CD4-positive, alpha-beta T cell treated with Interleukin-6 for 4 hours (primary cell): ENCODE results near the gene PADI3.

Experiments
- DNase-seq: peaks from one replicate; pipeline ENCODE4 v3.0.0-alpha.2; 2020; ENCODE audit warnings: mixed read lengths

Gene PADI3

DNA sequence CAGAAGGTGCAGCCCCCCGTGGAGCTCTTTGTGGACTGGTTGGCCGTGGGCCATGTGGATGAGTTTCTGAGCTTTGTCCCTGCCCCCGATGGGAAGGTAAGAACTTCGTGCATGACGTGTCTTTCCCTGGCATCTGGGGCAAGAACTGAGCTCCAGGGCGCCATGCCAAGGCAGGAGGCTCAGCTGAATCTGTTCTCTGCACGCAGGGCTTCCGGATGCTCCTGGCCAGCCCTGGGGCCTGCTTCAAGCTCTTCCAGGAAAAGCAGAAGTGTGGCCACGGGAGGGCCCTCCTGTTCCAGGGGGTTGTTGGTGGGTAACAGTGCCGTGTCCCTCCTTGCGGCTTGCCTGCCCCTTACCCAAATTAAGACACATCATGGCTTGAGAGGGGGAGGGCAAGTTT lies 27.7 kb downstream of the PADI3 start:
- no peak for DNase-seq

DNA sequence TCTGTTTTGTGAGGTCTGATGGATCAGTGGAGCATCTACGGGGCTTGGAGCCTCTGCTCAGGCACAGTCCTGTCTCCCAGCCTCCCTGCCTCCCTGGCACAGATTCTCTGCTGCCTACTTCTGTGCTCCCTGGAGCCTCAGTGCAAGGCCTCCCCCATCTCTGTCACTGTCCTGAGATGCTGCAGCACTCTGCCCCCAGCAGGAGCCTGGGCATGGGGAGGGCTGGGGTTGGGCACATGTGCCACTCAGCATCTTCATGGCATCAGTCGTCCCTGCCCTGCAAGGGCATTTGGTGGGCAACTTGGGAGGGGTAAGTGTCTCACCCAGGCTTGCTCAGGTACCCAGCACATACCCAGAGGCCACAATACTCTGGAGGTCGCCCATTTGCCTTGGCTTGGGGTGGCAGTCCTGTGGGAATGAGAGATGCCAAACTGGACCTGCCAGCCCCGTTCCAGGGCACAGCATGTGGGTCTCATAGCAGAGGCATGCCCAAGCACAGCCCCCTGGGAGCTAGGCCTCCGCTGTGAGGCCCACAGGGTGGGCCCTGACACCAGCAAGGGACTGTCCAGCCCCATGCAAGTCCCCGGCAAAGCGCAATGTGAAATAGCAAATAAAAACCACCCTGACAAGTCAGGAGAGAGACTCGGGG lies 28.7 kb downstream of the PADI3 start:
- no peak for DNase-seq

DNA sequence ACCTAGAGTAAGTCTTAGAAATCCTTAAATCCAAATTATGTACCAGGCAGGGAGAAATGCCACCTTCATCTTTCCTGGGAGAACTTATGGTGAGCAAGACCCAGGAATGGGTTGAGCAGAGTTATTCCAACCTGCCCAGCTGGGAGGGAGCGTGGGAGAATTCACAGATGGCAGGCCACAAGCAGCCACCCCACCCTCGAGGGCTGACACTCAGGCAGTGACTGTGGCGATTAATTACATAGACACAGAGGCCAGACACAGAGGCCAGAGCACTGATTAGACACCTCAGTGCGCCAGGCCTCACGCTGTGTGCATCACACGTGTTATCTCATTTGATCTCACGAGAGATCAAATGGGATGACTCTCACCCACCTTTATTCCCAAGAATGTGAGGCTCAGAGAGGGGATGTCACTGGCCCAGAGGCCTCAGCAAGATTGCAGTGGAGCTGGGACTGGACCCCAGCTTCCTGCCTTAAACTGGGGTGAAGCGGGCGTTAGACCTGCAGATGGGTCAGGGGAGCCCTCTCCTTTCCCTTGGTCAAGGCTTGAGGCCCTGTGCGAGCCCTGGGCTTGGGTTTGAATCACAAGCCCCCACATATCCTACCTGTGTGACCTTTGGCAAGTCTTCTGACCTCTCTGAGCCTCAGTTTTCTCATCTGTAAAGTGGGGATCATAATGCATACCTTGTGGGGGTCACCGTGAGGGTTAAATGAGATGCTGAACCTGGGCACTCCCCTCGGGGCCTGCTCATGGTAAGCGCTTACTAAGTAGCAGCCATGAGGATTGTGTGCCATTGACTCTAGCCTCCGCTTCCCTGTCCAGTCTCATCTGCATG lies 30.3 kb downstream of the PADI3 start:
- DNase-seq = no peak

DNA sequence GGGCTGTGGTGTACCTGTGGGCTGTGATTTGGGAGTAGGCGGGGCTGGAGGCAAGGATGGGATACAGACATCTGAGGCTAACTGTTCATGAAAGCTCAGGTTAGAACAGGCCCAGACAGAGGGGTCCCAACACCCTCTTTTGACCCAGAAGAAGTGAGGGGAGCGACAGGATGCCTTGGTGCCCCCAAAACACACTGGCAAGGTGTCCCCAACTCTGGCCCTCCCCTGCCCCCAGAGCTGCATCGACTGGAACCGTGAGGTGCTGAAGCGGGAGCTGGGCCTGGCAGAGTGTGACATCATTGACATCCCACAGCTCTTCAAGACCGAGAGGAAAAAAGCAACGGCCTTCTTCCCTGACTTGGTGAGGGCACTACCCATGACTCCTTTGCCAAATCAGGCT lies 31.5 kb downstream of the PADI3 start:
- no peak for DNase-seq

DNA sequence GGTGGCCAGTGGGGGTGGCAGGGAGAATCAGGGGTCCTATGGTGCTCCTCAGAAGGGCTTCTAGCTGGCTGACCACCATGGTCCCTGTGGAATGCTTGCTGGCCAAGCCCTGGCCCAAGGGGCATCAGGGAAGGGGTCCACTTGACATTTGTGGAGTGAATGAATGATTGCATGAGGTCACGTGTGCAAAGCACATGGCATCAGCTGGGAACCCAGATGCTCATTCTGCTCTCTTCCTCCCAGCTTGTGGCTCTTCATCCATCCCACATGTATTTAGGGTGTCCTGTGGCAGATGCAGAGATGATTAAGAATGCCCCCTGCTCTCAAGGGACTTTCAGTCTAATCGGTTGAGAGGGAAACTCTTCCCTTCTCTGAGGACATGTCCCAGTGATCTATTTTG lies 32.0 kb downstream of the PADI3 start:
- DNase-seq = no peak

DNA sequence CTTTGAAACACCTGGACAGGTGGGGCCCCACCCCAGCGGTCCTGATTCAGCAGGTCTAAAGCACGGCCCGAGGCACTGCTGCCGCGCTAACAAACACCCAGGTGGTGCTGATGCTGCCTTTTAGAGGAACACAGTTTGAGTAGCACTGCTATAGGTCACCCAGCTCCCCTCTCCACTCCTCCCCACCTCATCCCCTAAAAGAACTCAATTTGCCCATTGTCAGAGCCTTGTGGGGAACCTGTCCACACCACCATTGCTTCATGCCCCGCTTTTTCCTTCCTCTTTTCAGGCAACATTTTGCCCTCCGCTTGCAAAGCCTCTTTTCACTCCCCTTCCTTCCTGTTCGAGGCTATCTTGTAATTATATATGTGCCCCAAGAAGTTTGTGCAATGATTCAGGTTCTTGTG lies 32.9 kb downstream of the PADI3 start:
- no peak for DNase-seq

DNA sequence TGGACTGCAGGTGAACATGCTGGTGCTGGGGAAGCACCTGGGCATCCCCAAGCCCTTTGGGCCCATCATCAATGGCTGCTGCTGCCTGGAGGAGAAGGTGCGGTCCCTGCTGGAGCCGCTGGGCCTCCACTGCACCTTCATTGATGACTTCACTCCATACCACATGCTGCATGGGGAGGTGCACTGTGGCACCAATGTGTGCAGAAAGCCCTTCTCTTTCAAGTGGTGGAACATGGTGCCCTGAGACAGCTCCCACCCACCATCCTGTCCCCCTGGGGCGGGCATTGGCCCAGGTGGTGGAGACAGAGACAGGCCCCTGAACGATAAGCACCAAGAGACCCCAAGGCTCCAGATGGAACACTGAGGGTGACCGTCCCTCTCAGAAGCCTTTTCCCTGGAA lies 33.9 kb downstream of the PADI3 start:
- no peak for DNase-seq

DNA sequence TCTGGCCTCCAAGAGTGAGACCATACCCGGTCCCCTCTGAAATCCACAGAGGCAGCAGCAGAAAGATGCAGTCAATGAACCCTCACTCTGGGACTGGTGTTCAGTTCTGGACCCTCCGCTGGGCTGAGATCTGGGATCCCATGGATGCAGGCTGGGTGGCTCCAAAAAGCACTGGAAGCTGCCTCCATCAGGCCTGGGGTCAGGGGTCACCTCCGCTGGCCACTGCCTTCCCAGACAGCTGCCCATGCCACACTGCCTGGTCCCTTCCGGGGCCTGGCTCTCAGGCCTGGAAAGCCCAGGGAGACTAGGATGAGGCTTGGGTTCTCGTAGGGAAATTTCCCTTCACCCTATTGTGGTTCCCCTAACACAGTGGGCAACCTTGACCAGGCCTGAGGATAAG lies 37.7 kb downstream of the PADI3 start:
- DNase-seq = no peak

DNA sequence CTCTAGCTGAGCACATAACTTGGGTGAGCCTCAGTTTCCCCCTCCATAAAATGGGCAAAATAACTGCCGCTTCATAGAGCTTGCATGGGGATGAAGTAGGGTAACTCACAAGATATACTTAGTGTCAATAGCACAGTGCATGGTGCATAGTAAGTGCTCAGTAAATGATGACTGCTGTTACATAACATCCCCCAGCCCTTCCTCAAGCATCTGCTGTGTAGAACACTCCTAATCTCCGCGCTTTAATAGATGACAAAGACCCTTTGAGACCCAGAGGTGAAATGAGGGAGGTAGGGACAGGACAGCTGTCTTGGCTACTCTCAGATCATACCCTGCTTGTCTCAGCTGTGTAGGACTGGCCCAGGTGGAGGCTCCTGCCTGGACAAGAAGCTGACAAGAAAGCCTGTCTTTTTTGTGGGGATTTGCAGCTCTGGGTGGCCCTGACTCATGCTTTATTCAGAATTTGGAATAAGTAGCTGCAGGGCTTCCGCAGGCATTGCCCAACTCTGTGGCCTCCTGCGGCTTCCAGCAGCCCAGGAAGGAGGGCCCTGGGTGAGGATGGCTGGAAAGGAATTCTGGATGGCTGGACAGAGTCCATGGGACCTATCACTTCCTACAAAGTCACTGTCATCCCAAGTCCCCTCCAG lies 38.4 kb downstream of the PADI3 start:
- DNase-seq = no peak

DNA sequence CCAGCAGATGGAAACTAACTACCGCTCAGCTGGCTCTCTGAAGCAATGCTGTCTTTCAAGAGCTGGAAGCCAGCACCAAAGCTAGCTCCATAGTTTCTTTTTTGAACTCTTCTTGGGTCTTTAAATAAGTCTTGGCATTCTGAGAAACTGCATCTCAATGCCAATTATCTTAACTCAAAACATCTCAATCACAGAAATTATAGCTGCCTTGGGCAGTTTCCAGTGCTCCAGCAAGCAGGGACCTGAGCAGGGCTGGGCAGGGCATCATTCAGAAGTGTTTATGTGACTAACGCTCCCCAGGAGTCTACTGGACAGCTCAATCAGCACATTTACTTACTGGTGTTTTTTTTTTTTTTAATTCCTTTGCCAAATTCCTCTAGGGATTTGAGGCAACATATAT lies 40.8 kb downstream of the PADI3 start:
- DNase-seq = no peak

DNA sequence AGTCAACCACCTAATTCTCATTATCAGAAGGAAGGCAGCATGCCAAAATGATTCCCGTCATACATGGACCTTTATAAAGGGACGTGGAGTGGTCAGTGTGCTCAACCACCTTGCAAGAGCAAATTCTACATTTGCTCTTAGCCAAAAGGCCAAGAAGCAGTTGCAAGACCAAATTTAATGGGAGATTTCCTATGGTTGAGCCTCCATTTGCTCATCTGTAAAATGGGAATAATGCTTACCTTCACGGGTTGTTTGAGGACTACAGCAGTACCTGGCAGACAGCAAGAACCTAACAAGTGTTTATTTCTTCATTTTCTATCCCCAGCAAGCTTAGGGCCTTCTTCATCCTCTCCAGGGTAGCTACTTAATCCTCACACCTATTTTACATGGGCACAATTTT lies 41.7 kb downstream of the PADI3 start:
- DNase-seq = no peak

DNA sequence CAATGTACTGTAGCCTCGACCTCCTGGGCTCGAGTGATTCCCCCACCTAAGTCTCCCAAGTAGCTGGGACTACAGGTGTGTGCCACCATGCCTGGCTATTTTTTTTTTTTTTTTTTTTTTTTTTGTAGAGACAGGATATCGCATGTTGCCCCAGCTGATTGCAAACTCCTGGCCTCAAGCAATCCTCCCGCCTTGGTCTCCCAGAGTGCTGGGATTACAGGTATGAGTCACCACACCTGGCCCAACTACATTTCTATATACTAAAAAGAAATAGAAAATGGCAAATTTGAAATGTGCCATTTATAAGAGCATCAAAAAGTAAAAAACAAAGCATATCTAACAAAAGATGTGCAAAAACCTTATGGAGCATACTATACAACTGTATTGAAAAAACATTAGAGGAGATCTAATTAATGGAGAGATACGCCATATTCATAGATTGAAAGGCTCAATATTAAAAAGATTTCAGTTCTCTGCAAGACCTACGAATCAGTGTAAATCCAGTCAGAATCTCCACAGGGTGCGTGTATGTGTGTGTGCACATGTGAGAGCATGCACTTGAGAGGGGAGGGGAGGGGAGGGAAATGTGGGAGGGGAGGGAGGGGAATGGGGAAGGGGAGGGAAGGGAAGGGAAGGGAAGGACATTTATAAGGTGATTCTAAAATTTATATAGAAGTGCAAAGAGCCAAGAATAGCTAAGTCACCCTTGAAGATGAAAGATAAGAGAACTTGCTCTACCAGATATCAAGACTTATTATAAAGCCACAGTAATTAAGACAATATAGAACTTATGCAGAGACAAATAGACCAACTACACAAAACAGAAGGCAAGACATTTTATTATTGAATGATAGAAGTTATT lies 43.6 kb downstream of the PADI3 start:
- DNase-seq = no peak

DNA sequence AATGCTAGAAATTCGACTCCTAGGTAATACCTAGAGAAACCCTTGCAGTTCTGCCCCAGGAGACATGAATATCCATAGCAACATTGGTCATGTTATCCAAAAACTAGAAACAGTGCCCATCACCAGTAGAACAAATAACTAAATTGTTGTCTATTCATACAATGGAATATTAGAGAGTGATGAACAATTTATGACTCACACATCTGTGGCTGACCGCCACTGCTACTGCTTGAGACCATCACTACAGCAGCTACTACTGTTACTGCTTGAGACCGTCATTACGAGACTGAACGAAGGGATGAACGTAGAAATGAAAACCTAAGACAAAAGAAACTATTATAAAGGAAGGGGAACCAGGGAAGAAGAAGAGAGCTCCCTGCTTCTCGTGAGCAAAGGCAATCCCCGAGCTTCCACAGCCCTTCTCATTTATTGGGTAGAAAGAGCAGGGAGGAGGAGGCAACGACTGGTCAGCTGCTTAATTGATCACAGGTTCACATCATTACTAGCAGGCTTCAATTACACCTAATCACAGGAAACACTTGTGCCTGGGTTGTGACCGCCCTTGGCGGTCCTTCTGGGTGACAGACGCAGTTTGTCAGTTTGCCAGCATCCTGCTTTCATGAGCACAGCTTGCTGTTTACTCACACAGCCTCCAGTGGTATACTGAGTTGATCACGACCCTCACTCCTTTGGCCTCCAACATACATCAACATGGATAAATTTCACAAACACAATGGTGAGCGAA lies 45.0 kb downstream of the PADI3 start:
- no peak for DNase-seq

DNA sequence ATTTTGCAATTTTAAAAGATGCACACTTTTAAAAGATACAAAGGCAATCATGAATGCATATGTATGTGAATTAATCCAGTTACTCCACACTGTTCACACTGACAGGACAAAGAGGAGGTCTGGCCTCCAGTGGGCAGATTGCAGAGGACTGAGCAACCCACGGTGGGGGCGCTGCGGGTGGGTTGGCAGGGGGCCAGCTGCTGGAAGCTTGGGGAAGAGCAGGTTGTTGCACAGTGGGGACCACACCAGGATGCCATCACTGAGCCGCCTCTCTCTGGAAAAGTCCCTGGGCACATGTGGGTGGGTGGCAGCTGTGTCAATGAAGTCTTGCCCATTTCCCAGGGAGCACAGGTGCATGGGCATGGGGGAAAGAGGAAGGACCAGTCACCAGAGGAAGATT lies 46.4 kb downstream of the PADI3 start:
- no peak for DNase-seq

DNA sequence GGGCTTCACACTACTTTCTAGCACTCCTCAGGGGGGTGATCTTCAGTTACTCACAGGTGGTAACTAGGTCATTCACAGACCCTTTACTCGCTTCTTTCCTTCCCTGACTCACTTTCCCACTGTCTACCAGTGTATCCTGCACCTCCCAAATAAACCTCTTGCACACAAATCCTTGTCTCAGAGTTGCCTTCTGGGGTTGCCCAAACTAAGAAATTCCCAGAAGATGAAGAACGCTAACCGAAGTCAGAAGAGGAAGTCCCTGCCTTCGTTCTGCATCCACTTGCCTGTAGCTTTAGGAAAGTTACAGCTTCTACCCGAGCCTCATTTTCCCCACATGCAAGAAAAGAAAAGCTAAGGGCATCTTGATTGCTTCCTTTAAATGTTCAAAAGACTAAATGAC lies 47.2 kb downstream of the PADI3 start:
- no peak for DNase-seq

DNA sequence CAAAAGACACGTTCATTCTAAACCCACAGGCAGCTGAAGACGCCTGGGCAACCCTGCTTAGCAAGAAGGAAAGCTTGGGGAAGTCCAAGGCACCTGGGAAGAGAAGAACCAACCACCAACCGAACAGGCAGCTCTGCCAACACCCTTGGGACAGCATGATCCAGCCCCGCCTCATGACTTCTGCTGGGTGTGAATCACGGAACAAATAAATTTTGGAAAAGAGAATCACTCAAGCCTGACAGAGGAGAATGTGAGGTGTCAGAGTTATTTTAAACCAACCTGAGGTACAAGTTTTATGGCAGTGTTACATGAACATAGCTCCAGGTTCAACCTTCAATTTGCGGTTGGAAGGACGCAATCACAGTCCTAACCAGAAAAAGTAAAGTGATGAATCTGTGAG lies 49.1 kb downstream of the PADI3 start:
- DNase-seq = no peak

DNA sequence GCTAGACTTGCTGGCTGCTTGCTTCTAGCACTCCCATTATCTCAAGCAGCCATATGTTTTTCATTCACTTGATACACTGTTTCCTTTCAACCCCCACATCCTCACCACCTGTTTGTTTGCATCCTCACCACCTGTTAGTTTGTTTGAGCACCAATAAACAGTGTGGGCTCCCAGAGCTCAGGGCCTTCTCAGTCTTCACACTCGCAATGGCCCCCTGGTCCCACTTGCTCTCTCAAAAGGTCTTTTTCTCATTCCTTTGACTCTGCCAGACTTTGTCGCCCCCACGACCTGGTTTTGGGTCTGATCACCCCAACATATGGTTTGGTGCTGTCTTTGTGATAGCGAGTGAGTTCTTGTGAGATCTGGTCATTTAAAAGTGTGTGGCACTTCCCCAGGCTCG lies 52.9 kb downstream of the PADI3 start:
- no peak for DNase-seq

DNA sequence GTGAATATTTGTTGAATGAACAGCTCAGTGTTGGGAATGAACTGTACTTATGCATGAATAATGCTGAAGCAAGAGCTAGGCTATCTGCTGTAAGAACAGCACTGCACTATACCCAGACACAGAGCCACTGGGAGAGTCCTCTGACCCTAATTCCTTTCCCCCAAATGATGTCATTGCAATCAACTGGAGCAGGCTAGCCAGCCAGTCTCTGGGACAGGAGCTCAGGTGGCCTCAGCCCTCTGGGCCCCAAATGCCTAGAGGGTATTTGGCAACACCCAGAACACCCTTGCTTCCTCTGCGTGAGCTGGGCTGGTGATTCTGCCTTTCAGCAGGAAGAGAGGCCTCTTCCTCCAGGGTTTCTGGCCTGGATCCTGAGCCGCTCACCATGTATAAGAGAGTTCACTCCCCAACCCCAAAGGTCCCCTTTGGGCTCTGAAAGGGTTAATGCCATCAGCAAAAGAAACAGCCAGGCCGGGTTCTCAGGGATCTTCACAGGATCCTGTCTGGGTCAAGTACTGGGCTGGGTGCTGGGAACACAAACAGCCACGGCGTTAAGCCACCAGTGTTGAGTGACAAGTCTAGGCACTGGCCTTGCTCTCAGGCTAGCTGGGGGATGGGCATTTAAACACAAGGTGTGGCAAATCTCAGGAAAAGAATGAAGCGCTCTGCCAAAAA lies 55.4 kb downstream of the PADI3 start:
- DNase-seq = no peak

DNA sequence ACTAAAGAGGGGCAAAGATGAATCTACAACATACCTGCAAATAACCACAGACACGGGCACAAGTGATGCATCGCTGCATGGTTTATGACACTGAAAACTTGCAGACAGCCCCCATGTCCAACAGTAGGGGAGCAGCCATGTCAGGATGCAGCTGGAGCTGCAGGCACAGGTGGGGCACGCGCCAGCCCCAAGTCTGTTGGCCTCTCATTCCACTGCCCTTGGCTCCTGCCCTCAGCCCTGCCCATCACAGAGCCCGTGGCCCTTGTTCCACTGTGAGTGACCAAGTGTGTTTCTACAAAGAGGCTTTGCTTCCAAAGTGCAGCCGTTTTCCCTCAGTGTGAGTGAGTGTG lies 55.9 kb downstream of the PADI3 start:
- no peak for DNase-seq

DNA sequence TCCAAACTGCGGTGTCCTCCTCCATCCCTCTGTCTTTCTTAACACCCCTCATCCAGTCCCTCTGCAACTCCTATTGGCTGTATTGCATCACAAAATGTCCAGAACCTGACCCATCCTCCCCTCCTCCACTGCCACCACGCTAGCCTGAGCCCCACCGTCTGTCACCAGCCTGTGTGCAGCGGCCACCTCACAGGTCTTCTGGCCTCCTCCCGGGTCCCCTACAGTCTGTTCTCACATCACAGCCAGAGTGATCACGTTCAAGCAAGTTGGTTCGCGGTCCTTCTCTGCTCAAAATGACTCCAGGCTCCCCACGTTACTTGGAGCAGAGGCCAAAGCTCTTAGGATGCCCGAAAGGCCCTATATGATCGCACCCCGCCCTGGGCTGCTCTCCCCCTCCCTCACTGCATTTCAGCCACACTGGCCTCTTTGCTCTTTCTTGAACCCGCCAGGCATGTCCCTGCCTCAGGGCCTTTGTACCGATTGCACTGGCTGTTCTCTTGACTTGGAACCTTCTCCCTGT lies 56.7 kb downstream of the PADI3 start:
- no peak for DNase-seq

DNA sequence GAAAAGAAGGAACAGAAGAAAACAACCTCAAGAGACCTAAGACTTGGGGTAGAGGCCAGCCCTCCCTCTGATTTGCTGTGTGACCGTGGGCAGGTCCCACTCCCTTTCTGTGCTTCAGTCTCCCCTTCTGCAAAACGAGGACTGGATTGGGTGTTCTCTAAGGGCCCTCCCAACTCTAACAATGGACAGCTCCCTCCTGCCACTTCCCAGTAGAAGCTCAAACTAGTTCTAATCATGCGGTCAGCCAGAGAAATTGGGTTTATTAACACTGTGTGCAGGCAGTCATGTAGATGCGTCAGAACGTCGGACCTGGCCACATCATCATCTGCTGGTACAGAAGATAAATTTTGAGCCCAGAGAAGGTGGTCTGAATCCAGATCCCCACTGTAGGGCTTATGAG lies 57.5 kb downstream of the PADI3 start:
- no peak for DNase-seq

DNA sequence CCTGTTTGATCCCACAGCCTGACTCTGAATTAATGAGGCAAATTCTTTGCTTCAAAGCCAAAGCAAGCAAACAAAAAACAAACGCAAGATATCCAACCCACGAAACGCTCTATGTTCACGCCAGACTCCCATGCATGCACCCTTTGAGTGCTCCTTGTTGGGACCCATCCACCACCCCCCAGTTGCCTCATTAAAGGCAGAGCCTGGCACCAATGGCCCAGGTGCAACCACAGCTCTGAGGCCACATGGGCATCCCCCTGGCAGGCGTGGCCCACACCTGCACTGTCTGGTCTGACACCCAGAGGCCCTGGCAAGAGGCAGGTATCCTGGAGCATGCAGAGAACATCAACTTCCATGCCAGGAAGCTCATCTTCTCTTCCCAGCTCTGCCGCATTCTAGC lies 58.0 kb downstream of the PADI3 start:
- no peak for DNase-seq
